ENCODE results near the gene RIPOR1. TPM values are rescaled to one million over a fixed set of nuclear protein-coding genes. Genes with fewer than 3 reads are reported as not detected.

The RIPOR1 gene
- total RNA-seq, 2 experiments from 2014 or later, result 18.9 to 24.1 TPM

- Mint-ChIP-seq H3K27me3 (no peaks in the 10 kb centered on the region), H3K4me1 (peaks cover 52% of the 10 kb centered on the region), H3K4me3 (no peak overlapping the region), H3K36me3 (ENCODE audit: low read depth) (peaks cover 9% of the 10 kb centered on the region), H3K9me3 (ENCODE audit: low read depth) (no peaks in the 10 kb centered on the region), H3K27ac (peak overlapping the region; percentile 87)
- intact Hi-C loops (cut with DNase I, micrococcal nuclease), result no loop called here
- ChIA-PET CTCF (interaction anchor here (0.7 to 1.3 kb wide), 5 partner anchors 10 to 71 kb away, joined by 3 to 6 read pairs (median 3); partner anchors contain the start of gene CTCF), POLR2A (interaction anchor here (1.2 kb wide), 1 partner anchor 10 kb away, joined by 8 read pairs; the partner anchor contains the start of gene CTCF)
- DNase-seq, result no peak
- ATAC-seq, result no peak
These were observed 23.8 kb downstream of the RIPOR1 start for GRCh38 chr16:67552476-67552875.

GRCh38 chr16:67555795-67556212, 27.2 kb downstream of the RIPOR1 start:
- CTCF ChIA-PET, result interaction anchor here (0.6 to 3.1 kb wide), 11 partner anchors 8 to 261 kb away, joined by 3 to 27 read pairs (median 5); partner anchors contain the start of gene CARMIL2

DNA sequence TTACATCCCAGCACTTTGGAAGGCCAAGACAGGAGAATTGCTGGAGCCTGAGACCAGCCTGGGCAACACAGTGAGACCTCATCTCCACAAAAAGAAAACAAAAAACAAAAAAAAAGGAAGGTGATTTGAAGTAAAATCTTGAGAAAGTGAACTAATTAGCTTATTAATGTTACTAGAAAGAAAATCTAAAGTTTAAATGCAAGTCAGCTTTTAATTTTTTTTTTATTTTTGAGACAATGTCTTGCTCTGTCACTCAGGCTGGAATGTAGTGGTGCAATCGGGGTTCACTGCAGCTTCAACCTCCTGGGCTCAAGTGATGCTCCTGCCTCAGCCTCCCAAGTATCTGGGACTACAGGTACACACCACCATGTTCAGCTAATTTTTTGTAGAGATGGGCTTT, 30.2 kb downstream of the RIPOR1 start:
- CTCF ChIA-PET, result interaction anchor here (0.7 to 6.9 kb wide), 6 partner anchors 12 to 108 kb away, joined by 3 to 83 read pairs (median 6); partner anchors contain the start of gene CARMIL2
- Mint-ChIP-seq H3K9me3 (ENCODE audit: low read depth) (no peaks in the 10 kb centered on the region), H3K4me1 (peaks cover 44% of the 10 kb centered on the region), H3K4me3 (no peak overlapping the region), H3K27me3 (no peaks in the 10 kb centered on the region), H3K27ac (peak overlapping the region; percentile 42), H3K36me3 (ENCODE audit: low read depth) (peaks cover 13% of the 10 kb centered on the region)
- POLR2A ChIA-PET, result interaction anchor here (0.6 kb wide), 1 partner anchor 401 kb away, joined by 3 read pairs; no protein-coding TSS in a partner anchor
- intact Hi-C loops (cut with DNase I, micrococcal nuclease), result no loop called here
- no peak for ATAC-seq
- no peak for DNase-seq

More at GRCh38 chr16:67555795-67556212, 27.2 kb downstream of the RIPOR1 start:
- Mint-ChIP-seq H3K4me1 (peaks cover 49% of the 10 kb centered on the region), H3K36me3 (ENCODE audit: low read depth) (peaks cover 9% of the 10 kb centered on the region), H3K9me3 (ENCODE audit: low read depth) (no peaks in the 10 kb centered on the region), H3K27ac (peak overlapping the region; percentile 97), H3K27me3 (no peaks in the 10 kb centered on the region), H3K4me3 (peak overlapping the region; percentile 48)
- POLR2A ChIA-PET, result interaction anchor here (0.6 to 1.2 kb wide), 5 partner anchors 8 to 42 kb away, joined by 3 to 5 read pairs (median 5); no protein-coding TSS in a partner anchor
- DNase-seq (no peak), ATAC-seq (peak; percentile 96)
- intact Hi-C loops (cut with DNase I, micrococcal nuclease), result no loop called here

- intact Hi-C loops (cut with DNase I, micrococcal nuclease), result loop anchor here (5.0 to 10.0 kb wide), 2 partner anchors 36 to 1774 kb away; partner anchors contain the start of genes COG8 (in 1 of the 2), NIP7 (in 1 of the 2) and PDF (in 1 of the 2)
- ChIA-PET CTCF (interaction anchor here (0.6 to 6.9 kb wide), 11 partner anchors 14 to 158 kb away, joined by 3 to 83 read pairs (median 4); partner anchors contain the start of genes CARMIL2 and GFOD2), POLR2A (interaction anchor here (1.0 to 3.0 kb wide), 7 partner anchors 13 to 102 kb away, joined by 3 to 17 read pairs (median 4); partner anchors contain the start of genes ACD, ATP6V0D1 and RIPOR1)
- ATAC-seq, result no peak
- no peak for DNase-seq
- H3K36me3 Mint-ChIP-seq (ENCODE audit: low read depth), result peaks cover 11% of the 10 kb centered on the region
- H3K4me3 Mint-ChIP-seq, result peak overlapping the region; percentile 84
- H3K4me1 Mint-ChIP-seq, result peaks cover 44% of the 10 kb centered on the region
- peak overlapping the region; percentile 85 for H3K27ac Mint-ChIP-seq
- H3K9me3 Mint-ChIP-seq (ENCODE audit: low read depth), result no peaks in the 10 kb centered on the region
- H3K27me3 Mint-ChIP-seq, result no peaks in the 10 kb centered on the region
These were observed 32.3 kb downstream of the RIPOR1 start for GRCh38 chr16:67560827-67561342.

DNA sequence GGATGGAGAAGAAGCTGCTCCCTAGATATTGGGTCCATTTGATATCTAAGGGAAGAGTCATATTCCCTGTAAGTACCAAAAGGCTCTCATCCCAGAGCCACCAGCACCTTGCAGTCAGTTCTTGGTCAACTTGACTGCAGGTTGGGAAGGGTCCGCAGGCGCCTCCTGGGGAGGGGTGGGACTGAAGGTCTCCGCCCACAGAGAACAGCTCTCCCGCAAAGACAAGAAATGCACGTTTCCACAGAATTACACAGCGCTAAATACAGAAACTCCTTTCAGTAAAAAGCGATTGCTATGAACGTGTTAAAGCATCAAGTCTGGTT, 32.8 kb downstream of the RIPOR1 start:
- Mint-ChIP-seq H3K27ac (peak overlapping the region; percentile 85), H3K4me3 (peak overlapping the region; percentile 84), H3K9me3 (ENCODE audit: low read depth) (no peaks in the 10 kb centered on the region), H3K27me3 (no peaks in the 10 kb centered on the region), H3K36me3 (ENCODE audit: low read depth) (peaks cover 11% of the 10 kb centered on the region), H3K4me1 (peaks cover 40% of the 10 kb centered on the region)
- DNase-seq (no peak), ATAC-seq (no peak)
- CTCF ChIA-PET, result interaction anchor here (0.6 to 6.9 kb wide), 14 partner anchors 8 to 158 kb away, joined by 3 to 83 read pairs (median 4); partner anchors contain the start of genes ACD, ATP6V0D1, CARMIL2 and GFOD2
- POLR2A ChIA-PET, result interaction anchor here (1.0 to 3.0 kb wide), 12 partner anchors 9 to 245 kb away, joined by 3 to 17 read pairs (median 4); partner anchors contain the start of genes ACD, ATP6V0D1, RANBP10 and RIPOR1
- intact Hi-C loops (cut with DNase I, micrococcal nuclease), result loop anchor here (5.0 to 10.0 kb wide), 2 partner anchors 36 to 1773 kb away; partner anchors contain the start of genes COG8 (in 1 of the 2), NIP7 (in 1 of the 2) and PDF (in 1 of the 2)

- CTCF ChIA-PET, result interaction anchor here (0.5 to 6.9 kb wide), 18 partner anchors 9 to 157 kb away, joined by 3 to 83 read pairs (median 4); partner anchors contain the start of genes ACD, ATP6V0D1, CARMIL2 and GFOD2
- POLR2A ChIA-PET, result interaction anchor here (0.5 to 3.0 kb wide), 16 partner anchors 10 to 746 kb away, joined by 3 to 17 read pairs (median 4); partner anchors contain the start of genes ACD, ATP6V0D1, NAE1 and RANBP10
- Mint-ChIP-seq H3K36me3 (ENCODE audit: low read depth) (peaks cover 11% of the 10 kb centered on the region), H3K27me3 (no peaks in the 10 kb centered on the region), H3K4me3 (peak overlapping the region; percentile 84), H3K27ac (peak overlapping the region; percentile 85), H3K9me3 (ENCODE audit: low read depth) (no peaks in the 10 kb centered on the region), H3K4me1 (peaks cover 41% of the 10 kb centered on the region)
- ATAC-seq, result peak; percentile 87
- intact Hi-C loops (cut with DNase I, micrococcal nuclease), result loop anchor here (1.0 to 10.0 kb wide), 25 partner anchors 15 to 1773 kb away; partner anchors contain the start of genes ACD (in 2 of the 2), ATP6V0D1 (in 2 of the 2), PARD6A (in 2 of the 2) and C16orf86 (in 1 of the 2)
- peak; percentile 99 for DNase-seq
These were observed 33.3 kb downstream of the RIPOR1 start for GRCh38 chr16:67561824-67562525.

GRCh38 chr16:67562526-67562917, 33.9 kb downstream of the RIPOR1 start, which contains the start of gene CTCF:
TSS of gene CTCF (plus strand) at chr16:67562526. CDS start at chr16:67610833, 48,307 bp downstream.
- ATAC-seq, result peak; percentile 56
- H3K4me3 Mint-ChIP-seq, result peak within 1 kb of the TSS; percentile 84
- POLR2A ChIA-PET, result interaction anchor here (0.5 to 3.0 kb wide), 13 partner anchors 10 to 747 kb away, joined by 3 to 17 read pairs (median 4); partner anchors contain the start of genes ACD, ATP6V0D1, NAE1 and RANBP10
- CTCF ChIA-PET, result interaction anchor here (0.6 to 6.9 kb wide), 15 partner anchors 9 to 134 kb away, joined by 3 to 83 read pairs (median 4); partner anchors contain the start of genes ACD, ATP6V0D1, CARMIL2 and PARD6A
- intact Hi-C loops (cut with DNase I, micrococcal nuclease), result loop anchor here (1.0 to 10.0 kb wide), 25 partner anchors 15 to 1772 kb away; partner anchors contain the start of genes ACD (in 2 of the 2), ATP6V0D1 (in 2 of the 2), PARD6A (in 2 of the 2) and C16orf86 (in 1 of the 2)
- no peaks in the 10 kb centered on the region for H3K27me3 Mint-ChIP-seq
- H3K9me3 Mint-ChIP-seq (ENCODE audit: low read depth), result no peaks in the 10 kb centered on the region
- H3K27ac Mint-ChIP-seq, result peak within 1 kb of the TSS; percentile 85
- peaks cover 11% of the 10 kb centered on the region for H3K36me3 Mint-ChIP-seq (ENCODE audit: low read depth)
- DNase-seq, result peak; percentile 92
- peaks cover 40% of the 10 kb centered on the region for H3K4me1 Mint-ChIP-seq

- no peaks in the 10 kb centered on the region for H3K9me3 Mint-ChIP-seq (ENCODE audit: low read depth)
- no peaks in the 10 kb centered on the region for H3K27me3 Mint-ChIP-seq
- peak overlapping the region; percentile 94 for H3K27ac Mint-ChIP-seq
- ChIA-PET CTCF (interaction anchor here (0.6 to 6.9 kb wide), 18 partner anchors 8 to 130 kb away, joined by 3 to 83 read pairs (median 4); partner anchors contain the start of genes ACD, ATP6V0D1, CARMIL2 and PARD6A), POLR2A (interaction anchor here (0.5 to 3.0 kb wide), 8 partner anchors 11 to 368 kb away, joined by 3 to 17 read pairs (median 6); partner anchors contain the start of genes ACD, RANBP10 and TSNAXIP1)
- peak; percentile 76 for DNase-seq
- intact Hi-C loops (cut with DNase I, micrococcal nuclease), result loop anchor here (1.0 to 10.0 kb wide), 25 partner anchors 16 to 1772 kb away; partner anchors contain the start of genes ACD (in 2 of the 2), ATP6V0D1 (in 2 of the 2), PARD6A (in 2 of the 2) and C16orf86 (in 1 of the 2)
- peak; percentile 1 for ATAC-seq
- H3K4me3 Mint-ChIP-seq, result peak overlapping the region; percentile 84
- H3K4me1 Mint-ChIP-seq, result peaks cover 39% of the 10 kb centered on the region
- peaks cover 9% of the 10 kb centered on the region for H3K36me3 Mint-ChIP-seq (ENCODE audit: low read depth)
These were observed 34.5 kb downstream of the RIPOR1 start for GRCh38 chr16:67562918-67563707.

DNA sequence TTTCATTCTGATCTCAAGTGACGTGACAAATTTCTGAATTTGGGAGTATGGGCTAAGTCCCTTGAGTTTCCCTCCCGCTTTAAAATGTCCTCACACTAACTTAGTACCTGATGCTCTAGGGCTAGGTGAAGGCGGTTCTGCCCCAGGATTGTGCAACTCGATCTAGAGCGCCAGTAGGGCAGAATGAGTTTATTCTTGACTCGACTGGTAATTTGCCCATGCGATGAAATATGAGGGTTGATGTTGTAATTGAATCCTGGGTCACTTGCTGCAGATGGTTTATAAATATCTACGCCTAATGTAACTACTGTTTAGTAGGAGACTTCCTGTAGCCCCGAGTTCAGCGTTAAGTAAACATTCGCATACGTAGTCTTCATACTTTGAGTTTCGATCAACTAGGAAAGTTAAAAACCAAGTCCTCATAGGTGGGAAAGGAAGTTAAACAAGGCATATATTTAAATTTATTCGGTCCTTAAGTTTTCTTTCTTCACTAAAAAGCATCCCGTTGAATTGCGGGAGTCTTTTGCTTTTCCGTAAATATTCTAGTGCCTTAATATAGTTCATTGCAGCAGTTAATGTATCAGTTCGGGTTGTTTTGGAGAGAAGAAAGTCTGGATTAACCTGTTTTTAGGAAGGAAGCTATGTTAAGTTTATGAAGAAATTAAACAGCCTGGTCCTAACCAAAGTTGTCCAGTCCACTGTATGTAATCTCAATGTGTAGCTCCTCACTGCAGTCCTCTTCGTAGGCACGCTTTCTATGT, 35.3 kb downstream of the RIPOR1 start:
- ChIA-PET CTCF (interaction anchor here (0.6 to 6.9 kb wide), 17 partner anchors 7 to 129 kb away, joined by 3 to 83 read pairs (median 4); partner anchors contain the start of genes C16orf86, CARMIL2 and ENKD1), POLR2A (interaction anchor here (0.6 to 3.0 kb wide), 7 partner anchors 8 to 96 kb away, joined by 4 to 17 read pairs (median 5); partner anchors contain the start of gene ACD)
- Mint-ChIP-seq H3K4me1 (peaks cover 42% of the 10 kb centered on the region), H3K4me3 (peak overlapping the region; percentile 84), H3K27me3 (no peaks in the 10 kb centered on the region), H3K27ac (peak overlapping the region; percentile 94), H3K9me3 (ENCODE audit: low read depth) (no peaks in the 10 kb centered on the region), H3K36me3 (ENCODE audit: low read depth) (peaks cover 9% of the 10 kb centered on the region)
- ATAC-seq (no peak), DNase-seq (peak; percentile 58)
- intact Hi-C loops (cut with DNase I, micrococcal nuclease), result loop anchor here (1.0 to 10.0 kb wide), 6 partner anchors 17 to 1771 kb away; partner anchors contain the start of genes COG8 (in 1 of the 2), E2F4 (in 1 of the 2), NIP7 (in 1 of the 2) and PDF (in 1 of the 2)
